Activated CD4-positive, alpha-beta T cell treated with anti-CD3 and anti-CD28 coated beads, Interleukin-10, Interleukin-2, amounts not matched to agents 100 ng/mL and 50 ng/mL, durations not matched to agents 16 hours and 8 hours (primary cell): ENCODE results near the gene CRTC3.
"Not testable (repeated sequence)": the region's sequence is repeated elsewhere in the genome, so short reads cannot be mapped to it uniquely, and the experiment has no call there.

Experiments used
- DNase-seq: peaks from one replicate; pipeline ENCODE4 v3.0.0-alpha.2; 2020

CRTC3 gene

GRCh38 chr15:90529371-90530249 is at the start of gene CRTC3:
Gene CRTC3, plus strand, starts transcription at chr15:90529923. Its CDS starts 149 bp downstream, at chr15:90530072.
- peak; percentile 62 for DNase-seq

DNA sequence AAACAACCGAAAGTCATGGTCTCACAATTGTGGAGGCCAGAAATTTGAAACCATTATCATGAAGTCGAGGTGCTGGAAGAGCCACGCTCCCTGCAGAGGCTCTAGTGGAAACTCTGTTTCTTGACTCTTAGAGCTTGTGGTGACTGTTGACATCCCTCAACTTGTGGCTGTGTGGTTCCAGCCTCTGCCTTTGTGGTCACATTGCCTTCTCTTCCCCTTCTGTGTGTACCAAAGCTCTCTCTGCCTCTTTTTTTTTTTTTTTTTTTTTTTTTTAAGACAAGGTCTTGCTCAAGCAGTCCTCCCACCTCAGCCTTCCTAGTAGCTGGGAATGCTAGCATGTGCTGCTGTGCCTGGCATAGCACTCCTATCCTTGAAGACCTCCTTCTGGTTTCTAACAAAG is 48.7 kb upstream of the CRTC3 start:
- DNase-seq, result peak; percentile 56

DNA sequence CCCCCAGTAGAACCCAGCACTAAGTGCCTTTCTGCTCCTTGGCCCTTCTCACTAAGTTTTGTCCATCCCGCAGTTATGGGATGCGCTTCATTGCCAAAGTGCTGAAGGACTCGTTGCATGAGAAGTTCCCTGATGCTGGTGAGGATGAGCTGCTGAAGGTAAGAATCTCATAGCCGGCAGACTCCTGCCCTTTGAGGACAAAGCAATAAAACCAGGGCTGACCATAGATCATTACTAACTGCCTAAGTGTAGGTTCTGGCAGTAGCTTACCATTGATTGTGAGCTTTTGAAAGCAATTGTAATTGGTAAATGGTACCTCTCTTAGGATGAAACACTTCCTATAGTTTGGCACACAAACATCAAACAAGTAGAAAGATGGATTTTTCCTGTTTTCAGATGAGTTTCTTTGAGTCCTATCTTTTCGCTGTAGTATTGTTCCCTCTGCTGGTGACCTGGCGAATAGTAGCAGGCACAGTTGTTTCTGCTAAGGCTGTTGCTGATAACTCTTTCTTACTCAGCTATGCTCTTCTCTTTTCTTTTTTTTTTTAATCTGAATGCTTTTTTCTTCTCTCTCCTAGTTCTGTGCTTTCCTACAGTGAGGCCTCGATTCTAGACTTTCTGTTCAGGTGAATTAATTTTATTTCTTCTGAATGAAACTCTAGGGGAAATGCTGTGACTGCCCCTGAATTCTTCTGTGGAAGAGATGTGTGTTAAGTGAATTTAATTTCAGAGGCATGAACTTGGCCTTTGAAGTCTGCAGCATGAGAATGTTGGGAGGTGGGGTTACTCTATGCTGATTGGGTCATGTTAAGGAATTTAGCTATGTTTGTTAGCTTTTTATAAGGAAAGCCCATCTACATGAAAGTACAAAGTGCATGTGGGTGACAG is 47.4 kb upstream of the CRTC3 start:
- peak; percentile 26 for DNase-seq

DNA sequence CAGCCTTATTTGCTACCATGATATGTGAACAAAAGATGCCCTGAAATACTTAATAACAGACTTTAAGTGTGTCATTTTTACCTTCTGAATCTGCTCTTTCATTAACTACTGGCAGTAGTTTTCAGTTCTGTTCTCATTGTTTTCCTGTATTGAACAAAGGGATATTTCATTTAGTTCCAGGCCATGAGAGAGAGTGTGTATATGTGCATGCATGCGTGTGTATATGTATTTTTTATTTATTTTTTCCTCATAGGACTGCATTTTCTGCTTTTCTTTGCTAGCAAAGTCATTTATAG is 46.8 kb upstream of the CRTC3 start:
- DNase-seq, result no peak

GRCh38 chr15:90483637-90484036 is 46.1 kb upstream of the CRTC3 start:
- DNase-seq, result no peak

GRCh38 chr15:90487186-90487585 is 42.5 kb upstream of the CRTC3 start:
- no peak for DNase-seq

DNA sequence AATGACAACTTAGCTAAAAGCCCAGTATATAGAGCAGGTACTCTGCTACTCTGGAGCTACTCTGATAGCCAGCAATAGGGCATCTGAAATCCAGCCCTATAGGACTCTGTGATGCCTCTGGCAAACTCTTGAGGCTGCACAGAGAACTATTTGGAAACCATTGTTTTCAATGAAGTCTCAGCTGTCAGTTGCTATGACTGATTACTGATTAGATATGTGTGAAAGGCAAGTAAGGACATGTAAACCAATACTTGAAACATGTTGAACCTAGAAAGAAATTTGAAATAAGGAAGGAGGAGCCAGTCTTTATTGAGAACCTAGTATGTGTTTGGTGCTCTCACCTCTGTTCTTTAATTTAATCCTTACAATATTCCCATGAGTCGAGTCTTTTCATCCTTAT is 40.2 kb upstream of the CRTC3 start:
- DNase-seq, result no peak

GRCh38 chr15:90489944-90490343 is 39.8 kb upstream of the CRTC3 start:
- DNase-seq, result no peak

DNA sequence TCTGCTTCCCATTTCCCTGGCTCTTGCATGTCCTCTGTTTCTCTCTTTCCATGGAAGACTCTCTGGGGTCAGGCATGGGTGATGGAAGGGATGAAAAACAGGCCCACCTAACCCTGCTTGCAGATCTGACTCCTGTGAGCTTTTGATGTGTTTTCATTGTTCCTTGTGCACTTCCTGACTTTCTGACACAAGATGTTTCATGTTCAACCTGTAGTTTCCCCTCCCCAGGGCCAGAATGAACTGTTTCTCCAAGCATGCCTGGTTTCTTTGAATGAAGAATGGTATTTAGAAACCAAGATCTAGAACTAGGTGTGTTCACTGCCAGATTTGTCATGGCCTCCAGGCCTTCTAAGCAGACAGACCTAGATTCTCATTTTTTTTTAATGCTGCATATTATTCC is 36.1 kb upstream of the CRTC3 start:
- DNase-seq, result no peak

- DNase-seq, result no peak
These were observed 34.7 kb upstream of the CRTC3 start for GRCh38 chr15:90495067-90495466.

- no peak for DNase-seq
These were observed 32.9 kb upstream of the CRTC3 start for GRCh38 chr15:90496791-90497190.

GRCh38 chr15:90497376-90497775 is 32.3 kb upstream of the CRTC3 start:
- DNase-seq, result no peak

DNA sequence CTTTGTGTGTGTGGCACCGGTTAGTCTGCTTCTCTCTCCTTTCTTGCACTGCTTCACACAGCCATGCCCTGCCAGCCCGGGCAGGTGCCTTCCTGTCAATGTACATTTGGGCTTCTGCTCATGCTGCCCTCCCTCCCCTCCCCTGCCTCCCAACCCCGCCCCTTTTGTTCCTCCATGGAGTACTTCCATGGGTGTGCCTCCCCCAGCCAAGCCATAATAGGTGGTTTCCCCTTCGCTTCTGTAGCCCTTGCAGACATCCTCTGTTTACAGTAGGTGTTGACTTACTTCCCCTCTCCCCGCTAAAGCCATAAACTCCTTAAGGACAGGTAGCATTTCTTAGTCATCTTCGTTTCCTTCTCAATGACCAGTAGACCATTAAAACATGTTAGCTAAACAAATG is 31.8 kb upstream of the CRTC3 start:
- DNase-seq, result no peak

DNA sequence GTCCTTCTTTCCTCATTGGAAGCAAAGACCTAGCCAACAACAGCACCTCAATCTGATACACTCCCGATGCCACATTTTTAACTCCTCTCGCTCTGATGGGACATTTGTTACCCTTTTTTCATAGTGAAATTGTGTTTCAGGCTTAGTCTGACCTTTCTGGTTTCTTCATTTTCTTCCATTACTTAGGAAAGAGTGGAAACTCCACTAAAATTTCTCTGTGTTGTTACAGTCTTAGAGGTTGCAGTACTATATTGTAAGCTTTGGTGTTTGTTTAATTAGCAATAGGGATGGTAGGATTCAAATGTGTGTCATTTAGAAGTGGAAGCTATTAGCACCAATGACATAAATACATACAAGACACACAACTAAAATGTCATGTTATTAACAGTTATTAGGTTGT is 29.6 kb upstream of the CRTC3 start:
- no peak for DNase-seq

DNA sequence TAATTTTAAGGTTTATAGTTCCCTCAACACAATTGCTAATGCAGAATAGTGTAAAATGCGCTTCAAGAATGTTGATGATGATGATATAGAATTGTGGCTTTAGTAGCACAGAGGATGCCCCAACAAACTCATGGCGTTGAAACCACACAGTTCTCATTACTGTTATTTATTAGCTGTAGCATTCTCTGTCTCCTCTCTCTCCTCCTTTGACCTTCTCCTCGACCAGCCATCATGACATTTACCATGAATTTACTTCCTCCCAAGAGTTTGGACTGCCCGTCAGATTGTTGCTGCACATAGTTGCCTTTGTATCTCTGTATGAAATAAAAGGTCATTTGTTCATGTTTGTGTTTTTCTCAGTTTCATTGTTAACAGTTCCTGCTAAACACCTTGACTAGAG is 27.8 kb upstream of the CRTC3 start:
- no peak for DNase-seq

- DNase-seq, result not testable (repeated sequence)
These were observed 18.9 kb upstream of the CRTC3 start for GRCh38 chr15:90510781-90511180.

GRCh38 chr15:90511211-90511618 is 18.5 kb upstream of the CRTC3 start:
- DNase-seq, result peak; percentile 4

DNA sequence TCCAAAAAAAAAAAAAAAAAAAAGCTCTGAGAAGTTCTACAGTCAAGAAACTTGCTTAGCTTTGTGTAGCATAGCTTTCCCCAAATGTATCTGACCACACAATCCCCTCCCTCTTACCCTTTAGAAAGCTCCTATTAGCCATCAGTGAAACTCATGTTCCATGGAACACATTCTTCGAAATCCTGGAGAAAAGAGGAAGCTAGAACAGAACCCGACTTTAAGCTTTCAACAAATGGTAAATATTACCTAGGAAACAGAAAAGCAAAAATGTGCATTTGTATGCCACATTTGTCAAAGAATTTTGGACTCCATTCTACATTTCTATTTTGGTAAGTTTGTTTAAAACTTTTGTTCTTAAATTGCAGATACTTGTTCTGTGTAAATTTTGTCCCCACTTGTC is 17.4 kb upstream of the CRTC3 start:
- DNase-seq, result no peak

- no peak for DNase-seq
These were observed 16.7 kb upstream of the CRTC3 start for GRCh38 chr15:90512981-90513380.

DNA sequence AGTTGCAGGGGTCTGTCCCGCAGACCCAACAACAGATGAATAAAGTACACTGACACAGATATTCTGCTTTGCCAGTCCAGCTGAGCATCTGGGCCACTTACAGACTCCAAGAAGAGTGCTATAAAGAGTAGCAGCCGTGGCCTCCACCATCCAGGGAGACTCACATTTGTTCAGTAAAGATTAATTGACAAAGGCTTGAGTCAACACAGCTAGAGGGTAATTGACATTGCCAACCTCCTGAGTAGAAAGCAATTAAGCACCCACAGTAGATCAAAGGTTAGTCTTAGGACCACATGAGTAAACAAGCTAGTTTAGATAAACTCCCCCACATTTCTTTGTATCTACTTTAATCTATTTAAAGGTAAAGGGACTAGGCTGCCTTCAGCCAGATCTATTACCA is 16.3 kb upstream of the CRTC3 start:
- no peak for DNase-seq

DNA sequence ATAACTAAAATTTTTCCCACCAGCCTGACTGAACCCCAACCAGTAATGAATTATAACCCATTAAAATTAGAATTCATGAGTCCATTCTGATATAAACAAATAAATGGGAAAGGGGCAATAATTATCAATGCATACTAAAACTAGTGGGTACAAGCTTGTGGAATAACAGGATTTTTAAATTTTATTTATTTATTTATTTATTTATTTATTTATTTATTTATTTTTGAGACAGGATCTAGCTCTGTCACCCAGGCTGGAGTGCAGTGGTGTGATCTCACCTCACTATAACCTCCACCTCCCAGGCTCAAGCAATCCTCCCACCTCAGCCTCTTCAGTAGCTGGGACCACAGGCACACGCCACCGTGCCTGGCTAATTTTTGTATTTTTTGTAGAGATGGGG is 15.8 kb upstream of the CRTC3 start:
- not testable (repeated sequence) for DNase-seq

DNA sequence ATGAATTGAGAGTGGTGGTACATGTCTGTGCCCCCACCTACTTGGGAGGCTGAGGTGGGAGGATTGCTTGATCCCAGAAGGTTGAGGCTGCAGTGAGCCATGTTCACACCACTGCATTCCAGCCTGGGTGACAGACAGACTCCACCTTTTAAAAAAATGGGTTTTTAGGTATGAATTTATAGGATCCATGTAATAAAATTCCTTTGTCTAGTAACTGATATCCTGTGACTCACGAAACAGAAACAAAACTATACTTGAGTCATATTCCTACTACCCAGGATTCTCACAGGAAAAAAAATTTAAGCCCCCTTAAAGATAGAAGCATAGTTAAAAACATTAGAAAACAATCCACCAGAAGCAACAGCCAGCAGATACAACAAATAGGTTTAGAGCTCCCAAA is 10.0 kb upstream of the CRTC3 start:
- DNase-seq, result no peak

DNA sequence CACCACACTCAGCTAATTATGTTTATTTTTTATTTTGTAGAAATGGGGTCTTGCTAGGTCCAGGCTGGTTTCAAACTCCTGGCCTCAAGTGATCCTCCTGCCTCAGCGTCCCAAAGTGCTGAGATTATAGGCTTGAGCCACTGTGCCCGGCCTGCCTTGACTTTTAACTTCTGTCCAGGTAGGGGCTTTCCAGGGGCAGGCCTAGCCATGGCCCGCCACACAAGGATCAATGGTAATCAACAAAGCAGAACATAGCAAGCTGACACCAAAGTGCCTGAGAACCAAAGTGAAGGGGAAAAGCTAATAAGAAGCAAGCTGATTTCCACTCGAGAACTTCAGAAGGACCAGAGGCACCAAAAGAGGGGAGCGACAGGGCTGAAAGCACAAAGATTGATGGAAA is 9.4 kb upstream of the CRTC3 start:
- DNase-seq, result no peak

- no peak for DNase-seq
These were observed 6.3 kb upstream of the CRTC3 start for GRCh38 chr15:90523373-90523772.
